ENCODE measurements around the gene CCDC180. TPM values are rescaled to one million over a fixed set of nuclear protein-coding genes. Genes with fewer than 3 reads are reported as not detected.

The CCDC180 gene
- total and polyA plus RNA-seq, 3 donors from 2014 or later = 52.3 to 89.3 (median 66.1) TPM

DNA sequence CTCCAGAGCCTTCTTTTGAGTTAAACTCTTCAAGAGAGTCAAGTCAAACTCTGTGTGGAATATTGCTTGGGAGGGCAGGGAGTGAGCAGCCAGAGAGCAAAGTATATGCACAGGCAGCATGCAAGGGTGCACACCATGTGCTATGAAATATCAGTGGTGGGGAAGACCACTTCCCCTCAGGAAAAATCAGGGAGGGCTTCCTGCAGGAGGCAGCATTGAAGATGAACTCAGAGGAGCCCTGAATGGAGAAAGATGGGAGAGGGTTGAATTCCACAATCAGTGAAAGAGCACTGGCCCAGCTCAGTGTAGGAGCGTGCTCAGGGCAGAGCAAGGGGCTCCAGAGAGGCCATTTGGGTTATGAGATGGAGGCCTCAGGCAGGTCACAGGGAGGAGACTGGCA lies 41.9 kb downstream of the CCDC180 start:
- no peaks in the 10 kb centered on the region for H3K27me3 ChIP-seq
- no peaks in the 10 kb centered on the region for H3K36me3 ChIP-seq (ENCODE audit: low read depth, missing control alignments)
- intact Hi-C loops (cut with DNase I; ENCODE audit: low total_unique reads) = no loop called here
- no peak for TF ChIP-seq POLR2A (IDR thresholded peaks at IDR 0.05)
- TF ChIP-seq, protein P1, sequence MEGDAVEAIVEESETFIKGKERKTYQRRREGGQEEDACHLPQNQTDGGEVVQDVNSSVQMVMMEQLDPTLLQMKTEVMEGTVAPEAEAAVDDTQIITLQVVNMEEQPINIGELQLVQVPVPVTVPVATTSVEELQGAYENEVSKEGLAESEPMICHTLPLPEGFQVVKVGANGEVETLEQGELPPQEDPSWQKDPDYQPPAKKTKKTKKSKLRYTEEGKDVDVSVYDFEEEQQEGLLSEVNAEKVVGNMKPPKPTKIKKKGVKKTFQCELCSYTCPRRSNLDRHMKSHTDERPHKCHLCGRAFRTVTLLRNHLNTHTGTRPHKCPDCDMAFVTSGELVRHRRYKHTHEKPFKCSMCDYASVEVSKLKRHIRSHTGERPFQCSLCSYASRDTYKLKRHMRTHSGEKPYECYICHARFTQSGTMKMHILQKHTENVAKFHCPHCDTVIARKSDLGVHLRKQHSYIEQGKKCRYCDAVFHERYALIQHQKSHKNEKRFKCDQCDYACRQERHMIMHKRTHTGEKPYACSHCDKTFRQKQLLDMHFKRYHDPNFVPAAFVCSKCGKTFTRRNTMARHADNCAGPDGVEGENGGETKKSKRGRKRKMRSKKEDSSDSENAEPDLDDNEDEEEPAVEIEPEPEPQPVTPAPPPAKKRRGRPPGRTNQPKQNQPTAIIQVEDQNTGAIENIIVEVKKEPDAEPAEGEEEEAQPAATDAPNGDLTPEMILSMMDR (IDR thresholded peaks at IDR 0.05) = no peak
- H3K27ac ChIP-seq = no peak overlapping the region
- H3K4me1 ChIP-seq = peaks cover 3% of the 10 kb centered on the region
- H3K4me3 ChIP-seq = no peak overlapping the region
- DNase-seq = no peak
- WGBS, 2 donors = 89 to 97% methylated on average over 1 of the region's 1 CpG
- H3K9me3 ChIP-seq = no peaks in the 10 kb centered on the region

DNA sequence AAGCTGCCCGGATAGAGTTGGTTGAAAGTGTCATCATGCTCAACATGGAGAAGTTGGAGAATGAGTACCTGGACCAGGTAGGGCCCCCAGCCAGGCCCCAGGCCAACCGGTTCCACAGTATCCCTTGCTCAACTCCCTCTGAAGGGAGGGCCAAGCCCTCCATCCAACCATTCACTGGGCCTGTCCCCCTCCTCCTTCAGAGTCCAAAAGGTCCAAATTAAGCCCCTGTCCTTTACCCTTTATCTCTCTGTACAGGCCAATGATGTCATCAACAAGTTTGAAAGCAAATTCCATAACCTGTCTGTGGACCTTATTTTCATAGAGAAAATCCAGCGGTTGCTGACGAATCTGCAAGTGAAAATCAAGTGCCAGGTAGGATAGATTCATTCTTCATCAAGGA lies 47.2 kb downstream of the CCDC180 start:
- DNase-seq = no peak
- Histone ChIP-seq H3K27me3 (no peaks in the 10 kb centered on the region), H3K4me3 (no peak overlapping the region), H3K4me1 (peaks cover 6% of the 10 kb centered on the region), H3K9me3 (no peaks in the 10 kb centered on the region), H3K36me3 (ENCODE audit: low read depth, missing control alignments) (no peaks in the 10 kb centered on the region), H3K27ac (no peak overlapping the region)
- 92 to 99% methylated on average over 4 of the region's 4 CpGs for WGBS, 2 donors
- TF ChIP-seq, protein P1 (IDR thresholded peaks at IDR 0.05) = no peak
- no peak for TF ChIP-seq POLR2A (IDR thresholded peaks at IDR 0.05)
- intact Hi-C loops (cut with DNase I; ENCODE audit: low total_unique reads) = no loop called here

DNA sequence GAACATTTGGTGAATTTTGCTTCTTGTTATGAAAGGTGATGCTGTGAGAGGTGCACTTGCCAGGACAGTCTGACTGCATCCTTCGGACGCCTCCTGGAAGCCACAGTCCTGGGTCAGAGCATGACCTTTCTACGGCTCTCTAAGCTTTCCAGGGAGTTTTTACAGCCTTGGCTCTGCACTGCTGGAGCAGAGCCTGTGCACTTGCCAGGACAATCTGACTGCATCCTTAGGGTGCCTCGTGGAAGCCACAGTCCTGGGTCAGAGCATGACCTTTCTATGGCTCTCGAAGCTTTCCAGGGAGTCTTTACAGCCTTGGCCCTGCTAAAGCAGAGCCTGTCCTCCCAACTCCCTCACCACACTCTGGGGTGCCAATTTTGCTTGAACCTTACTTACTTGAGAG lies 49.6 kb downstream of the CCDC180 start:
- no peaks in the 10 kb centered on the region for H3K9me3 ChIP-seq
- no peaks in the 10 kb centered on the region for H3K27me3 ChIP-seq
- no peak overlapping the region for H3K27ac ChIP-seq
- TF ChIP-seq, protein P1 (IDR thresholded peaks at IDR 0.05) = no peak
- no peak for TF ChIP-seq POLR2A (IDR thresholded peaks at IDR 0.05)
- 44 to 62% methylated on average over 5 of the region's 5 CpGs for WGBS, 2 donors
- H3K4me3 ChIP-seq = no peak overlapping the region
- no peaks in the 10 kb centered on the region for H3K36me3 ChIP-seq (ENCODE audit: low read depth, missing control alignments)
- DNase-seq = no peak
- intact Hi-C loops (cut with DNase I; ENCODE audit: low total_unique reads) = no loop called here
- peaks cover 6% of the 10 kb centered on the region for H3K4me1 ChIP-seq

Small RNA genes lying within 50 kb of the gene (small RNA-seq; reads per million reads assigned to genes)
- 0 reads per million in 2 donors for gene AL512590.2
- gene CCDC180 = 0.19 to 0.27 reads per million in 2 donors

Other genes with a start within 250 kb of the CCDC180 start
- 10 to 100 TPM; 31.2 to 32.2 TPM for gene TDRD7, start 104.4 kb downstream of the CCDC180 start, total RNA-seq
- gene TDRD7, start 104.4 kb downstream of the CCDC180 start, polyA plus RNA-seq (ENCODE audit: insufficient read depth, low read depth, low replicate concordance) = 85.8 TPM
- 1 to 10 TPM; 3.9 TPM for gene TMOD1, start 194.0 kb downstream of the CCDC180 start, total RNA-seq
- gene TMOD1, start 194.0 kb downstream of the CCDC180 start, polyA plus RNA-seq (ENCODE audit: insufficient read depth, low read depth, low replicate concordance) = 7.8 TPM